ENCODE data around the gene NFATC4.
A peak's percentile ranks its signal among the peaks of the same experiment; 100 is the strongest.

The NFATC4 gene

GRCh38 chr14:24415421-24416253 lies 47.7 kb downstream of the NFATC4 start:
- no peak for DNase-seq (ENCODE audit: low read depth)
- no peak overlapping the region for H3K4me3 ChIP-seq (ENCODE audit: control insufficient read depth, low read depth, low read length)
- TF ChIP-seq, protein P1, sequence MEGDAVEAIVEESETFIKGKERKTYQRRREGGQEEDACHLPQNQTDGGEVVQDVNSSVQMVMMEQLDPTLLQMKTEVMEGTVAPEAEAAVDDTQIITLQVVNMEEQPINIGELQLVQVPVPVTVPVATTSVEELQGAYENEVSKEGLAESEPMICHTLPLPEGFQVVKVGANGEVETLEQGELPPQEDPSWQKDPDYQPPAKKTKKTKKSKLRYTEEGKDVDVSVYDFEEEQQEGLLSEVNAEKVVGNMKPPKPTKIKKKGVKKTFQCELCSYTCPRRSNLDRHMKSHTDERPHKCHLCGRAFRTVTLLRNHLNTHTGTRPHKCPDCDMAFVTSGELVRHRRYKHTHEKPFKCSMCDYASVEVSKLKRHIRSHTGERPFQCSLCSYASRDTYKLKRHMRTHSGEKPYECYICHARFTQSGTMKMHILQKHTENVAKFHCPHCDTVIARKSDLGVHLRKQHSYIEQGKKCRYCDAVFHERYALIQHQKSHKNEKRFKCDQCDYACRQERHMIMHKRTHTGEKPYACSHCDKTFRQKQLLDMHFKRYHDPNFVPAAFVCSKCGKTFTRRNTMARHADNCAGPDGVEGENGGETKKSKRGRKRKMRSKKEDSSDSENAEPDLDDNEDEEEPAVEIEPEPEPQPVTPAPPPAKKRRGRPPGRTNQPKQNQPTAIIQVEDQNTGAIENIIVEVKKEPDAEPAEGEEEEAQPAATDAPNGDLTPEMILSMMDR (IDR thresholded peaks at IDR 0.05; ENCODE audit: control insufficient read depth, insufficient read depth, low read depth, low read length, missing control alignments): no peak

GRCh38 chr14:24416254-24416931 lies 48.4 kb downstream of the NFATC4 start:
- H3K4me3 ChIP-seq (ENCODE audit: control insufficient read depth, low read depth, low read length): no peak overlapping the region
- no peak for DNase-seq (ENCODE audit: low read depth)
- TF ChIP-seq, protein P1 (IDR thresholded peaks at IDR 0.05; ENCODE audit: control insufficient read depth, insufficient read depth, low read depth, low read length, missing control alignments): no peak

- H3K4me3 ChIP-seq (ENCODE audit: control insufficient read depth, low read depth, low read length): no peak overlapping the region
- DNase-seq (ENCODE audit: low read depth): no peak
- TF ChIP-seq, protein P1 (IDR thresholded peaks at IDR 0.05; ENCODE audit: control insufficient read depth, insufficient read depth, low read depth, low read length, missing control alignments): no peak
These were observed 49.1 kb downstream of the NFATC4 start for GRCh38 chr14:24416932-24417619.

DNA sequence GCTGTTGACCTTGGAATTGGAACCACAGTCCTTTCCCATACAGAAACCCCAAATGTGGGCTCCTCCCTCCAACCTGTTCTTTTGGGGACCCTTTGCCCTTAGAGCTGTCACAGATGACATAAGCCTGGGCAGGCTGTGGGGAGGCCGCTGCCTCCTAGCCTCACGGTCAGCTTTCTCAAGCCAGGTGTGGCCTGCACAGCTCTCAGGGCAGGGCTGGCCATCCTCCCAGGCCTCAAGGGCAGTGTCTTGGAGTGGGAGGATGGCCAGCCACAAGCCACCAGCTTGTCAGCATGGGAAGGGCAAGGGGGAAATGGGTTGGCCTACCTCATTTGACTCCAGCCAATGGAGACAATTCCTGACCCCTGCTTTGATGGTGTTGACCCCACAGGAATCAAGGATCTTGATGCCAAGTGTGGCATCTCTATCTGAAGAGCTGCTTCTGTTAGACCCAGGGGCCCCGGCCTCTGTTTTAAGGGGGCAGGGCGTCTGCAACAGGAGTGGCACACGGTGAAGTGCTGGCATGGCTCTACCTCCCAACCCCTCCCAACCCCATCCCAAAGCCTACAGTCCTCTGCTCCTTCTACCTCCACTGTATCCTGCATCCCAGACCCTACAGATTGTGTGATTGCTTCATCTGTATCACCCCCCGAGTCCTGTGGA lies 50.0 kb downstream of the NFATC4 start:
- TF ChIP-seq, protein P1 (IDR thresholded peaks at IDR 0.05; ENCODE audit: control insufficient read depth, insufficient read depth, low read depth, low read length, missing control alignments): no peak
- no peak overlapping the region for H3K4me3 ChIP-seq (ENCODE audit: control insufficient read depth, low read depth, low read length)
- DNase-seq (ENCODE audit: low read depth): no peak

DNA sequence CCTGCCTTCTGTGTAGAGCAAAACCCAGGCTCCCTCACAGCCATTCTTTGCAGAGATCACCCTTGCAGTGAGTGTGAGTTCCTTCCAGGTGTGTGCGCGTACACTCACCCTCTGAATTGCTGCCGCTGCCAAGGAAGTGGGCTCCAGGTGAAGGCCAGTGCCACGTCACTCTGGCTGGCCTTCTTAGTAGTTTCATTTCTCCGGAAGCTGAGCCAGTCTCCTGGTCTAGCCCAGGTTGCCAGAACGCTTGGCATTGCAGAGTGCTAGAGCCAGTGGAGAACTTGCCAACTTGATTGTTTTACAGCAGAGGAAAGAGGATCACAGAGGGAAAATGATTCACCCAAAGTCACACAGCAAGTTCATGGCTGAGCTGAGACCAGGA lies 50.5 kb downstream of the NFATC4 start:
- TF ChIP-seq, protein P1 (IDR thresholded peaks at IDR 0.05; ENCODE audit: control insufficient read depth, insufficient read depth, low read depth, low read length, missing control alignments): no peak
- DNase-seq (ENCODE audit: low read depth): peak; percentile 13

DNA sequence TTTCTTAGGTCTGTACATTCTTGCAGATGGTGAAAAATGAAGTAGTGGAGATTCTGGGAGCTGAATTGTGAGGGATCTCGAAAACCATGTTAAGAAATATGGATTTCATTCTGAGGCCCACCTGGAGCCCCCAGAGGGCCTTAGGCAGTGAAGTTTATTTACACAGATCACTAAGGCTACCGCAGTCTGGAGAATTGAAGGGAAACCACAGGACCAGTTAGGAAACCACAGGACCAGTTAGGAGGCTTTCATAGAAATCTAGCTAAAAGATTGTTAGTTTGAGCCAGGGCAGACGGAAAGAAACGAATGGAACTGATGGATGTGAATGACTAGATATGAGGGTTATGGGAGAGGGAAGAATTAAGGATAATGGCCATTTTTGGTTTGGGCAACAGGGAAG lies 54.3 kb downstream of the NFATC4 start:
- TF ChIP-seq, protein P1 (IDR thresholded peaks at IDR 0.05; ENCODE audit: control insufficient read depth, insufficient read depth, low read depth, low read length, missing control alignments): no peak
- no peak for DNase-seq (ENCODE audit: low read depth)
- no peak overlapping the region for H3K4me3 ChIP-seq (ENCODE audit: control insufficient read depth, low read depth, low read length)

More for the DNA sequence above, 50.5 kb downstream of the NFATC4 start:
- no peak overlapping the region for H3K4me3 ChIP-seq (ENCODE audit: control insufficient read depth, low read depth, low read length)

All from AG09309 (cell line).